Measurements from ENCODE around the gene CD69.

Gene CD69

GRCh38 chr12:9756706-9757105, 4.0 kb downstream of the CD69 start:
- Histone ChIP-seq H3K9me3 (no peaks in the 10 kb centered on the region), H3K4me3 (ENCODE audit: low read depth in 1 of 2, low read length in 1 of 2) (no peak overlapping the region), H3K27ac (no peak overlapping the region), H3K27me3 (no peaks in the 10 kb centered on the region), H3K36me3 (no peaks in the 10 kb centered on the region), H3K4me1 (ENCODE audit: control insufficient read depth in 1 of 2, insufficient read depth in 1 of 2, low read depth in 1 of 2, low read length in 1 of 2) (peaks cover 22 to 34% of the 10 kb centered on the region in 2 experiments)
- TF ChIP-seq CTCF (IDR thresholded peaks at IDR 0.05), result no peak

- Histone ChIP-seq H3K27me3 (no peaks in the 10 kb centered on the region), H3K4me1 (ENCODE audit: control insufficient read depth in 1 of 2, insufficient read depth in 1 of 2, low read depth in 1 of 2, low read length in 1 of 2) (peaks cover 22 to 36% of the 10 kb centered on the region in 2 experiments)
Observed at GRCh38 chr12:9756170-9756569, 4.5 kb downstream of the CD69 start.

GRCh38 chr12:9755567-9755966, 5.1 kb downstream of the CD69 start:
- Histone ChIP-seq H3K27me3 (no peaks in the 10 kb centered on the region), H3K9me3 (no peaks in the 10 kb centered on the region), H3K27ac (no peak overlapping the region), H3K4me1 (ENCODE audit: control insufficient read depth in 1 of 2, insufficient read depth in 1 of 2, low read depth in 1 of 2, low read length in 1 of 2) (peaks cover 22 to 36% of the 10 kb centered on the region in 2 experiments), H3K36me3 (no peaks in the 10 kb centered on the region), H3K4me3 (ENCODE audit: low read depth in 1 of 2, low read length in 1 of 2) (no peak overlapping the region)
- TF ChIP-seq CTCF (IDR thresholded peaks at IDR 0.05), result no peak

More at GRCh38 chr12:9756170-9756569, 4.5 kb downstream of the CD69 start:
- Histone ChIP-seq H3K9me3 (no peaks in the 10 kb centered on the region), H3K36me3 (no peaks in the 10 kb centered on the region), H3K4me3 (ENCODE audit: low read depth in 1 of 2, low read length in 1 of 2) (no peak overlapping the region), H3K27ac (no peak overlapping the region)
- TF ChIP-seq CTCF (IDR thresholded peaks at IDR 0.05), result no peak

- Histone ChIP-seq H3K36me3 (no peaks in the 10 kb centered on the region), H3K27ac (no peak overlapping the region), H3K9me3 (no peaks in the 10 kb centered on the region), H3K27me3 (no peaks in the 10 kb centered on the region), H3K4me3 (ENCODE audit: low read depth in 1 of 2, low read length in 1 of 2) (no peak overlapping the region), H3K4me1 (ENCODE audit: control insufficient read depth in 1 of 2, insufficient read depth in 1 of 2, low read depth in 1 of 2, low read length in 1 of 2) (peaks cover 25 to 35% of the 10 kb centered on the region in 2 experiments)
- TF ChIP-seq CTCF (IDR thresholded peaks at IDR 0.05), result no peak
Observed at GRCh38 chr12:9755035-9755434, 5.7 kb downstream of the CD69 start.

- no peak overlapping the region for H3K27ac ChIP-seq
- no peak for TF ChIP-seq CTCF (IDR thresholded peaks at IDR 0.05)
Observed at GRCh38 chr12:9754099-9754927, 6.4 kb downstream of the CD69 start.

More at GRCh38 chr12:9754099-9754927, 6.4 kb downstream of the CD69 start:
- H3K27me3 ChIP-seq, result no peaks in the 10 kb centered on the region
- no peak overlapping the region for H3K4me3 ChIP-seq (ENCODE audit: low read depth in 1 of 2, low read length in 1 of 2)
- no peaks in the 10 kb centered on the region for H3K9me3 ChIP-seq
- H3K4me1 ChIP-seq (ENCODE audit: control insufficient read depth in 1 of 2, insufficient read depth in 1 of 2, low read depth in 1 of 2, low read length in 1 of 2), result peaks cover 20 to 35% of the 10 kb centered on the region in 2 experiments
- H3K36me3 ChIP-seq, result no peaks in the 10 kb centered on the region
